ENCODE results near the gene PAXX.
A peak's percentile ranks its signal among the peaks of the same experiment; 100 is the strongest.

PAXX gene

GRCh38 chr9:137026384-137026783 is 34.2 kb downstream of the PAXX start:
- no peaks in the 10 kb centered on the region for H3K79me2 ChIP-seq (ENCODE audit: insufficient read depth, low read length)
- peak overlapping the region; percentile 100; the same call in 1 of the 2 replicates for H3K4me2 ChIP-seq (ENCODE audit: insufficient read depth, low read length)
- no peak overlapping the region for H2AFZ ChIP-seq (ENCODE audit: low read depth, low read length)
- no peak for DNase-seq
- no peak for ATAC-seq (ENCODE audit: insufficient read depth, low read depth)
- H3K9me3 ChIP-seq (ENCODE audit: insufficient read depth, low read length, severe bottlenecking) = no peaks in the 10 kb centered on the region
- H3K9ac ChIP-seq (ENCODE audit: low read depth, low read length) = peak overlapping the region; percentile 60; the same call in 1 of the 2 replicates
- H4K20me1 ChIP-seq (ENCODE audit: insufficient read depth, low read length) = peaks cover 8% of the 10 kb centered on the region
- TF ChIP-seq, protein P1, sequence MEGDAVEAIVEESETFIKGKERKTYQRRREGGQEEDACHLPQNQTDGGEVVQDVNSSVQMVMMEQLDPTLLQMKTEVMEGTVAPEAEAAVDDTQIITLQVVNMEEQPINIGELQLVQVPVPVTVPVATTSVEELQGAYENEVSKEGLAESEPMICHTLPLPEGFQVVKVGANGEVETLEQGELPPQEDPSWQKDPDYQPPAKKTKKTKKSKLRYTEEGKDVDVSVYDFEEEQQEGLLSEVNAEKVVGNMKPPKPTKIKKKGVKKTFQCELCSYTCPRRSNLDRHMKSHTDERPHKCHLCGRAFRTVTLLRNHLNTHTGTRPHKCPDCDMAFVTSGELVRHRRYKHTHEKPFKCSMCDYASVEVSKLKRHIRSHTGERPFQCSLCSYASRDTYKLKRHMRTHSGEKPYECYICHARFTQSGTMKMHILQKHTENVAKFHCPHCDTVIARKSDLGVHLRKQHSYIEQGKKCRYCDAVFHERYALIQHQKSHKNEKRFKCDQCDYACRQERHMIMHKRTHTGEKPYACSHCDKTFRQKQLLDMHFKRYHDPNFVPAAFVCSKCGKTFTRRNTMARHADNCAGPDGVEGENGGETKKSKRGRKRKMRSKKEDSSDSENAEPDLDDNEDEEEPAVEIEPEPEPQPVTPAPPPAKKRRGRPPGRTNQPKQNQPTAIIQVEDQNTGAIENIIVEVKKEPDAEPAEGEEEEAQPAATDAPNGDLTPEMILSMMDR (IDR thresholded peaks at IDR 0.05; ENCODE audit: borderline replicate concordance, extremely low read depth, low read length, poor library complexity, severe bottlenecking) = no peak
- TF ChIP-seq EZH2 (IDR thresholded peaks at IDR 0.05; ENCODE audit: borderline replicate concordance, low read depth, low read length, severe bottlenecking) = no peak
- H3K27me3 ChIP-seq (ENCODE audit: insufficient read depth, low read length, poor library complexity) = no peaks in the 10 kb centered on the region
- H3K27ac ChIP-seq (ENCODE audit: low read length) = no peak overlapping the region
- H3K4me1 ChIP-seq (ENCODE audit: insufficient read depth, low read length) = peaks cover 28% of the 10 kb centered on the region
- H3K36me3 ChIP-seq (ENCODE audit: insufficient read depth, low read length) = no peaks in the 10 kb centered on the region; the same call in 1 of the 2 replicates
- 0 out of 4 replicates have a peak overlapping the region, but pooled peaks of 1 of the 2 experiments have one; percentile 25 for H3K4me3 ChIP-seq (ENCODE audit: low read depth in 1 of 2, low read length in 2 of 2)

DNA sequence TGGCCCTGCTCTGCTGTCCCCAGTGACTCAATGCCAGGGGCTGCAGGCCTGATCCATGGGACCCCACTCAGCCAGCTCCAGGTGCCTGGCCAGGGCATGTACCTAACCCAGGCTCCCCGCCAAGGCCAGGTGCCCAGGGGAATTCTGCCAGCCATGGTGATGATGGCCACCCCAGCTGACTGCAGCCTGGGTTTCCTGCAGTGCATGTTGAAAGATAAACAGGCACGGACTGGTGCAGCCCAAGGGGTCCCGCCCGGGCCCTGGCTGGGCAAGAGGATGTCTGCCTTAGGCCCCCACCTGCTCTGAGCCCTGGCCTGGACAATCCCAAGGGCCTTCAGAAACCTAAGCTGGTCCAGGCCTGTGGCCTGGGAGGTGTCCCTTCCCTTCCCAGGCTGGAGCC is 34.6 kb downstream of the PAXX start:
- peak overlapping the region; percentile 100 for H3K4me2 ChIP-seq (ENCODE audit: insufficient read depth, low read length)
- no peak overlapping the region for H2AFZ ChIP-seq (ENCODE audit: low read depth, low read length)
- H3K9ac ChIP-seq (ENCODE audit: low read depth, low read length) = peak overlapping the region; percentile 60; the same call in 1 of the 2 replicates
- no peak overlapping the region for H3K27ac ChIP-seq (ENCODE audit: low read length)
- H3K79me2 ChIP-seq (ENCODE audit: insufficient read depth, low read length) = no peaks in the 10 kb centered on the region
- TF ChIP-seq EZH2 (IDR thresholded peaks at IDR 0.05; ENCODE audit: borderline replicate concordance, low read depth, low read length, severe bottlenecking) = no peak
- TF ChIP-seq, protein P1 (IDR thresholded peaks at IDR 0.05; ENCODE audit: borderline replicate concordance, extremely low read depth, low read length, poor library complexity, severe bottlenecking) = no peak
- peaks cover 28% of the 10 kb centered on the region for H3K4me1 ChIP-seq (ENCODE audit: insufficient read depth, low read length)
- H4K20me1 ChIP-seq (ENCODE audit: insufficient read depth, low read length) = peaks cover 8% of the 10 kb centered on the region
- H3K9me3 ChIP-seq (ENCODE audit: insufficient read depth, low read length, severe bottlenecking) = no peaks in the 10 kb centered on the region
- no peaks in the 10 kb centered on the region for H3K27me3 ChIP-seq (ENCODE audit: insufficient read depth, low read length, poor library complexity)
- H3K4me3 ChIP-seq (ENCODE audit: low read depth in 1 of 2, low read length in 2 of 2) = peak overlapping the region in 1 of 2 experiments; percentile 76; a peak in 2 of 4 replicates
- no peaks in the 10 kb centered on the region; the same call in 1 of the 2 replicates for H3K36me3 ChIP-seq (ENCODE audit: insufficient read depth, low read length)
- DNase-seq (no peak), ATAC-seq (ENCODE audit: insufficient read depth, low read depth) (no peak)

DNA sequence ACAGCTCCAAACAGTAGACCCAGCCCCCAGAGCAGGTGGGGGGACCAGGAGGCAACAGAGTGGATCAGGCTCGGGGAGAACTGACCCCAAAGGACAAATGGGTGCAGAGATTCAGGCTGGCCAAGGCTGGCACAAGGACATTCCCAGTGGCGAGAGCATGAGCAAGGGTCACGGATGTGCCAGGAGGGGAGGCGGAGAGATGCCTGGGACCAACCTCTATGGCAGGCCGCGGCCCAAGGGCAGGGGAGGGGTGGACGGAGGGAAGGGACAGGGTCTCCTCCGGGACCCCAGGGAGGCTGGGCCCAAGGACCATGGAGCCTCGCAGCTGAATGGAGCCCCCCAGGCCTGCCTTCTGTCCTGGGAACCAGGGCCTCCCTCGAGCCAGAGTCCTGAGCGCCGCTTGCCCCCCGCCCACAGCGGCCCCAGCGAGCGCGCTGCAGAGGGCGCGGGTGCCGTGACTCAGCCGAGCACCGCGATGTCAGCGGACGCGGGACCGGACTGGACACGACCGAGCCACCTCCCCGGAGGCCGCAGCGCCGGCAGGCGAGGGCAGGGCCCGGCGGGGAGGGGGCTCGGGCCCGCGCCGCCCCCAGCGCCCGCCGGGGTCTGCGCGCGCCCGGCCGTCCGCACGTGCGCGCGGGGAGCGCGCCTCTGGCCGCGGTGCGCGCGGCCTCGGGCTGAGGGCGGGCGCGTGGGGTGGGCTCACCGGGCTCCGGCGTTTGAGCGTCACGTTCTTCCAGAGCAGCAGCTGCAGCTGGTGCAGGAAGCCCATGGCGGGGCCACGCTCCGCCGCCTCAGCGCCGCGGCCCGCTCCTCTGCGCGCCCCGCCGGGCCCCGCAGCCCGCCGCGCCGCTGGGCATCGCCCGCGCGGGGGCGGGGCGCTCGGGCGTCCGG is 35.4 kb downstream of the PAXX start, which contains the start of gene ABCA2:
Gene ABCA2 (minus strand): TSS at position 869 of the 894 bp plus-strand sequence. CDS start 97 bp downstream, at position 772.
- no peaks in the 10 kb centered on the region for H3K9me3 ChIP-seq (ENCODE audit: insufficient read depth, low read length, severe bottlenecking)
- H3K27ac ChIP-seq (ENCODE audit: low read length) = peak within 1 kb of the TSS; percentile 56
- H2AFZ ChIP-seq (ENCODE audit: low read depth, low read length) = peak within 1 kb of the TSS; percentile 98
- H3K9ac ChIP-seq (ENCODE audit: low read depth, low read length) = peak within 1 kb of the TSS; percentile 78
- peak within 1 kb of the TSS; percentile 100 for H3K4me2 ChIP-seq (ENCODE audit: insufficient read depth, low read length)
- peaks cover 28% of the 10 kb centered on the region for H3K4me1 ChIP-seq (ENCODE audit: insufficient read depth, low read length)
- H4K20me1 ChIP-seq (ENCODE audit: insufficient read depth, low read length) = peaks cover 8% of the 10 kb centered on the region
- H3K36me3 ChIP-seq (ENCODE audit: insufficient read depth, low read length) = no peaks in the 10 kb centered on the region
- H3K27me3 ChIP-seq (ENCODE audit: insufficient read depth, low read length, poor library complexity) = no peaks in the 10 kb centered on the region
- TF ChIP-seq, protein P1 (IDR thresholded peaks at IDR 0.05; ENCODE audit: borderline replicate concordance, extremely low read depth, low read length, poor library complexity, severe bottlenecking) = no peak
- TF ChIP-seq EZH2 (IDR thresholded peaks at IDR 0.05; ENCODE audit: borderline replicate concordance, low read depth, low read length, severe bottlenecking) = no peak
- H3K4me3 ChIP-seq (ENCODE audit: low read depth in 1 of 2, low read length in 2 of 2) = peak within 1 kb of the TSS; percentile 54 to 76
- no peaks in the 10 kb centered on the region for H3K79me2 ChIP-seq (ENCODE audit: insufficient read depth, low read length)
- ATAC-seq (ENCODE audit: insufficient read depth, low read depth) (no peak; the same call in 2 of the 3 replicates), DNase-seq (no peak)
